Inflammatory macrophage treated with lipopolysaccharide for 4 hours (primary cell): ENCODE measurements around the gene ALDOA.
"Not testable (repeated sequence)": the region's sequence is repeated elsewhere in the genome, so short reads cannot be mapped to it uniquely, and the experiment has no call there.

Source experiments
- DNase-seq: peaks from one replicate; pipeline ENCODE4 v3.0.0-alpha.2; 2020

ALDOA gene

DNA sequence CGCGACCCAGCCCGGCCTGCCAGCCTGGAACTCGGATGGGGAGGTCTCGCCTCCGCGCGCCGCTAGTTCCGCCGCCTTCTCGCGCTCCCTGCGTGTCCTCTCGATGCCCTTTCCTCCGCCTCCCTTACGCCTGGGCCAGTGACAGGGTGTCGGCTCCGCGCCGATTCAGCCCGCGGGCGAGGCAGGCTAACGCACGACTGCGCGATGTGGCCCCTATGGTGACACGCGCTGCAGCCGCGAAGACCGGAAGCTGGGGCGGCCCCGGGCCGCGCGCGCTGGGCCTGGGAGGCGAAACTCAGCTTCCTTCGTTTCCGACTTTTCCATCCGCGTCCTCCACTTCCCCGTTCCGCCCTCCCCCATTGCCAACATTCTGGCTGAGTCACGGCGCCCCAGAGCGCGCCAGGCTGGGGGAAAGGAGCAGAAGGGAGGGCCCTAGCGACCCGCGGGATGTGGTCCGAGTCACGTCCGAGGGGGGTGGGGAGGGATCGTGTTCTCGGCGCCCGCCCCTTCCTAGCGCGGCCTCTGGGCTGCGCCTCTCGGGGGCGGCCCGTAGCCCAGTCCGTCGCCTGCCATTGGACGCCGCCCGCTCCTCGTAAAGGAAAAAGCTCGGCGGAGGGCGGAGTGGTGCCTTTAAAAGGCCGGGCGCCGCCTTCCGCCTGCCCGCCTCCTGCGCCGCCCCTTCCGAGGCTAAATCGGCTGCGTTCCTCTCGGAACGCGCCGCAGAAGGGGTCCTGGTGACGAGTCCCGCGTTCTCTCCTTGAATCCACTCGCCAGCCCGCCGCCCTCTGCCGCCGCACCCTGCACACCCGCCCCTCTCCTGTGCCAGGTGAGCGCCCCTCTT, at the start of gene ALDOA:
Gene ALDOA (plus strand): TSS at position 659 of the 841 bp plus-strand sequence. CDS start 1,138 bp downstream, outside the sequence.
- DNase-seq, result peak; percentile 99

DNA sequence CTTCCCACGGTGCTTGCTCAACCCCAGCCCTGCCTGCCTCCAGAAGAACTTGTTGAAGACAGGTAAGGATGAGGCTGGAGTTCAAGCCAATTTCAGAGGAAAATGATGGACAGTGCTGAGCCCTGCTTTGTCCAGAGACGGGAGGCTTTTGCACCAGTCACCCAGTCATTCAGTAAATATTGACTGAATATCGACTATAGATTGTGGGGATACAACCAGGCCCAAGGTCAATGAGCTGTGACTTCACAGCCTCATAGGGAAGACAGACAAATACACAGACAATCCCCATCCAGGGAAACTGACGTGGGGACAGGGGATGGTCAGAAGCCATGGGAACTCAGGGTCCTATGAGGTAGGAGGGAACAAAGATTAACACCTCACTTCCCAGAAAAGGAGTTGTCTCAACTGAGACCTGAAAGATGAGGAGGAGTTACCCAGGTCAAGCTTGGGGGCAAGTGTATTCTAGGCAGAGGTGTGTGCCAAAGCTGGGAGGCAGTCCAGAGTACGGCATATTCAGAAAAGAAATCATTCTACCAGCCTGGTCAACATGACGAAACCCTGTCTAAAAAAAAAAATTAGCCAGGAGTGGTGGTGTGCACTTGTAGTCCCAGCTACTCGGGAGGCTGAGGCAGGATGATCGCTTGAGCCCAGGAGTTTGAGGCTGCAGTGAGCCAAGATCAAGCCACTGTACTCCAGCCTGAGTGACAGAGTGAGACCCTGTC, 48.8 kb upstream of the ALDOA start:
- DNase-seq, result no peak

DNA sequence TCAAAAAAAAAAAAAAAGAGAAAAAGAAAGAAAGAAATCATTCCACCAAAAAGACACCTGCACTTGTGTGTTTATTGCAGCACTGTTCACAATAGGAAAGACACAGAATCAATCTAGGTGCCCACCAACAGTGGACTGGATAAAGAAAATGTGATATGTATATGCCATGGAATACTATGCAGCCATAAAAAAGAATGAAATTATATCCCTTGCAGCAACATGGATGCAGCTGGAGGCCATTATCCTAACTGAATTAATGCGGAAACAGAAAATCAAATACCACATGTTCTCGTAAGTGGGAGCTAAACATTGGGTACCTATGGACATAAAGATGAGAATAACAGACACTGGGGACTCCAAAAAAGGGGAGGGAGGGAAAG, 48.3 kb upstream of the ALDOA start:
- DNase-seq, result no peak

DNA sequence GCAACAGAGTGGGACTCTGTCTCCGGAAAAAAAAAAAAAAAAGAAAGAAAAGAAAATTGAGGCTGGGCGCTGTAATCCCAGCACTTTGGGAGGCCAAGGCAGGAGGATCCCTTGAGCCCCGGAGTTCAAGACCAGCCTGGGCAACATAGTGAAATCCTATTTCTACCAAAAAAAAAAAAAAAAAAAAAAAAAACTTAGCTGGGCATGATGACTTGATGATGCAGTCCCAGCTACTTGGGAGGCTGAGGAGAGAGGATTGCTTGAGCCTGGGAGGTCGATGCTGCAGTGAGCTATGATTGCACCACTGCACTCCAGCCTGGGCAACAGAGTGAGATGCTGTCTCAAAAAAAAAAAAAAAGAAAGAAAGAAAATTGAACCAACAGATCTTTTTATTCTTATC, 47.6 kb upstream of the ALDOA start:
- not testable (repeated sequence) for DNase-seq

DNA sequence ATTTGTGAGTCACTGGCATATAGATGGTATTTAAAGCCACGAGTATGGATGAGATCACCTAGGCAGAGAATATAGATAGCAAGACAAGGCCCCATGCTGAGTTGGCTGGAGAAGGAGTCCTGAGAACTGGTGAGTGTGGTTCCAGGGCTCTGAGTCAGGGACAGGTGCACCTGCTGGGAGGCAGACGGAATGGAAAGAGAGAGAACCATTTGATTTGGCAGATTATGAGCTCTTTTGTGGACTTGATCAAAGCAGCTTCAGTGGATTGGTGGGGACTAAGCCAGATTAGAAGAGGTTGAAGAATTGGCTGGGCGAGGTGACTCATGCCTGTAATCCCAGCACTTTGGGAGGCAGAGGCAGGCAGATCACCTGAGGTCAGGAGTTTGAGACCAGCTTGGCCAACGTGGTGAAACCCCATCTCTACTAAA, 46.8 kb upstream of the ALDOA start:
- no peak for DNase-seq

DNA sequence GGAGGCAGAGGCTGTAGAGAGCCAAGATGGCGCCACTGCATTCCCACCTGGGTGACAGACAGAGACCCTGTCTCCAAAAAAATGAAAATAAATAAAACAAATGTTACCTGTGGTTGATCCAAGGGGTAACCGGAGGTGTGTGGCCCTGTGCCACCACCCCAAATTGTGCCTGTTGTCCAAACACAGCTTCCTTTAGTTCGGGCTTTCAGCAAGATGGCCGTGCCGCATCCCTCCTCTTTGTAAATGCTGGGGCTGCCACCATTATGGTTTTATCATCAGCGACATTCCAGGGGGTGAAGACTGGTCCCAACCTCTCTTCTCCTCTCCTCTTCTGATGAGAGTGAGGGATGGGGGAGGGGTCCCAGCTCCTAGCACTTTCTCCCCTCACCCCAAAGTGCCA, 42.7 kb upstream of the ALDOA start, which contains the start of gene C16orf92:
Gene C16orf92 (plus strand): TSS at position 312 of the 400 bp plus-strand sequence. CDS start 143 bp downstream, outside the sequence.
- no peak for DNase-seq

DNA sequence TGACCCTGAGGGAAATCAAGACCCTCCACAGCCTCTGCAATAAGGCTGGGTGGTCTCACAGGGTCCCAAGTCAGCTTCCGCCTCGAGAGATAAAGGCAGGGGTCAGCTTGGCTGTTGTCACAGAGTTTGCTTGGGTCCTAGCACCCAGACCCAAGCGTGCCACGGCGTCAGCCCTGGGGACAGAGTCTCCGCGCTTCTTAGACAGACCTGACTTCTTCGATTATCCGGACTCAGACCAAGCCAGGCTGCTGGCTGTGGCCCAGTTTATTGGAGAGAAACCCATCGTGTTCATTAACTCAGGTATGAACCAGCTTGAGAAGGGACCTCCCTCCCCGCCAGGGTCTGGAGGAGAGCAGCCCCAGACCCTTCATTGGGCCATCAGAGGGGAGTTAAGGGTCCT, 42.0 kb upstream of the ALDOA start:
- no peak for DNase-seq

DNA sequence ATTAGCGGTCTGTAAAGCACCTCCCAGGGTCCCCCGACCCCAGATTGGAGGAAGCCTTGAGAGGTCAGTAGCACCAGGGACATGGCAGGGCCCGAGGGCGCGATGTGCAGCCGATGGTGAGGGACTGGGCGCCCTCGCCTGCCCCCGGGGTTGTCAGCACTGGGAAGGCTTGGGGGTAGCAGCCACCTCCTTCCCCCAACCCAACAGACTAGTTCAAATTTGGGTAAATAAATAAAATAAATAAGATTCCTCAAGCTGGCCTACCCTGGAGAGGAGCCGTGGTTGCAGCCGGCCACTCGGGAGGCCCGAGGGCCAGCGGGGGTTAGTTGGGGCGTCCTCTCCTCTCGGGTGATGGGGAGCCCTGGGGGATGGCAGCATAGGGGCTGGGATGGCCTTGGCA, 41.1 kb upstream of the ALDOA start:
- DNase-seq, result no peak

DNA sequence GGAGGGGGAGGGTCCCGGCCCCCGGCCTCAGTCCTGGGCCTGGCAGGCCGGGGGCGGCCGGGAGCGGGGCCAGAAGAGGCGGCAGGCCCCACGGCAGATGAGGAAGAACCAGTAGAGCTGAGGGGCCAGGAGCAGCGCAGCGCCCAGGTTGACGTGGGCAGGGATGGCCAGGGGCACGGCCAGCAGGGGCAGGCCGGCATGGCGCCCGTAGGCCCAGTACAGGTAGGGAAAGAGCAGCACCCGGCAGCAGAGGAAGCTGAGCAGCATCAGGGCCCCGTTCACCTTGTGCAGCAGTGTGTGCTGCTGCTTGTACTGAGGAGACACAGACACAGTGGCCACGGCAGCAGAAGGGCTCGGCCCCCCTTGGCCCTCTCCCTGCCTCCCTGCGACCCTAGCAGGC, 40.4 kb upstream of the ALDOA start:
- DNase-seq, result no peak

DNA sequence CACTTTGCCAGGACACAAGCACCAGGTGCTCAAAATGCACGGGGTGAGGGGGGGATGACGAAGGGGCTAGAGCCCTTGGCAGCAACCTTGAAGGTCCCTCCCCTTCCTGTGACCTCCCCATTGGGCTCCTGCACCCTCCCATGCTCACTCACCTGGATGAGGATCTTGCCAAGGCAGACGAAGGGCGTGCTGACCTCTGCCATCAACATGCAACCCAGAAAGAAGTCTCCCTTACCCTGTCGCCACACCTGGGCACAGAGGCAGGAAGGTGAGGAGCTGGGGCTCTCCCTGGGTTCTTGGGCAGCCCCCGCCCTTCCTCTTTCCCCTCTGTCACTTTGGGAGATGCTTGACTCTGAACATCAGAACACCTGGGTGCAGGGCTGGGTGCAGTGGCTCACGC, 40.0 kb upstream of the ALDOA start:
- DNase-seq, result no peak

DNA sequence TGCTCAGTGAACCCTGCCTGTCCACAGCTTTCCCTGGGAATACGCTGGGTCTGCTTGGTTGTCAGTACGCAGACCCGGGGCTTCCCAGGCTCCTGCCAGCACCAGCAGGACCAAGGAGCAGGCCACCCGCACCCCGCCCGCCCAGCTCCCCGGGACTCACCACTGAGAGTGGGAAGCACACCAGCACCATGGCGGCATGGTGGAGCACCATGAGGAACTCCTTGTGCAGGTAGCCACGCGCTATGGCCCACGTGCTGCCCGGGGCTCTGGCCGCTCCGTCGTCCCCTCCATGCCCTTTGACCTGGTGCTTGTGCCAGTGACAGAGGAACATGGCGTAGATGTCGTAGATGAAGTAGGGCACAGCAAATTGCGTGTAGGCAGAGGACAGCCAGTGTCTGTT, 39.1 kb upstream of the ALDOA start:
- DNase-seq, result no peak

DNA sequence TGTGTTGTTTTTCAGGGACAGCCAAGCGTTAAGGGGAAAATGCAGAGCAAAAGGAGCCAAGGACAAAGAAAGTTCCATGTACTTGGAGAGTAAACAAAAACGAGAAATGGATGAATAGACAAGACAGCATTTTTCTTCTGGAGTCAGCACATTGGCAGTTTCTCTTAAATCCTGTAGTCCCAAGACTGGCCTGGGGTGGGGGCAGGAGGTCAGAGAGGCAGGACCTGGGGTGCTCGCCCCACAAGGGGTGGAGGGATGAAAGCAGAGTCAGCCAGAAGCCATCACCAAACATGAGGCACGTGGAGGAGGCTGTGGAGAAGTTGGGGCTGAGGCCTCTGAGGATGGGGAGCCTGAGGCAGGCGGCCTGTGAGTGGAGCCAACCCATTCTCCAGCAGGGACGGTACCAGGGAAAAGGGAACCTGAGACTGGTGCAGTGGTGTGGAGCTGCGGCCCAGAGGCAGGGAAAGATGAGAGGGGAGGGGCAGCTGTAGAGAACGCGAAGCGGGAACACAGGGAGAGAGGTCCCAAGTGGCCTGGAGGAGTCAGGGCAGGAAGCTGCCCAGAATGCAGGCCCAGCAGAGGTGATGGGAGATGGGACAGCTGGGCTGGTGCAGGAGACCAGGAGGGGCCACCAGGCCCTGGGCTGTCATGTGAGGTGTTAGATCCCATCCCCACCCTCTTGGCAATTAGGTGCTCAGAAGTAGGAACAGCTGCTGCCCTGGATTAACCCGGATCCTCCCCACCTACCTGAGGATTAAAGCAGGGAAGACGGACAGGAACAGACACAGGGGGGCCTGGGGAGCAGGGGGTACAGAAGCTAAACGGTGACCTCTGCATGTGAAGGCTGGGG, 37.7 kb upstream of the ALDOA start:
- DNase-seq, result no peak

DNA sequence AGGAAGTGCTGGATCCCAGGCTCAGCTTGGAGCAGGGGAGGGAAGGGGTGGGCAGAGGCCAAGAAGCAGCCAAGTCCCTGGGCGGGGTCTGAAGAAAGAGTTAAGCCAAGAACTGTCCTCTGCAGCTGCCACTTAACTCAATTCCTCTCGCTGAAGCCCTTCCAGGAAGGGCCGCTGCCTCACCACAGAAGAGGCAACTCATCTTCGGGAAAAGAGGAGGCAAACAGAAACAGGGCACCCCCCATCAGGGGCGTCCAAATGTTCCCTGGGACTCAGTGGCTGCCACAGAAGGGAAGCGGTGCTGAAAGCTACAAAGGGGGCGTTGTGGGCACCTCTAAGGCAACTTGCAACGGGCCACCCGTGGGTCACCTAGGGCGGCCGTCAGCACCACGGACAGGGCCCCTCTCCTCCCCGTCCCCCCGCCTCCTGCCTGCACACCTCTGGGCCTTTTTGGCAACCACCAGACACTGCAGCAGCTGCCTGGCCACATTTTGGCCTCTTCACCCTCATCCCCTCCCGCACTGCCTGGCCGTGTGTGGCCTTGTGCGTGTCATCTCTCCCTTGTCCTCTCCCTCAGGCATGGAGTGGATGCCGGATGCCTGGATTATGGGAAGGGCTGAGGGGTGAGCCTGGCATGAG, 37.0 kb upstream of the ALDOA start:
- no peak for DNase-seq

DNA sequence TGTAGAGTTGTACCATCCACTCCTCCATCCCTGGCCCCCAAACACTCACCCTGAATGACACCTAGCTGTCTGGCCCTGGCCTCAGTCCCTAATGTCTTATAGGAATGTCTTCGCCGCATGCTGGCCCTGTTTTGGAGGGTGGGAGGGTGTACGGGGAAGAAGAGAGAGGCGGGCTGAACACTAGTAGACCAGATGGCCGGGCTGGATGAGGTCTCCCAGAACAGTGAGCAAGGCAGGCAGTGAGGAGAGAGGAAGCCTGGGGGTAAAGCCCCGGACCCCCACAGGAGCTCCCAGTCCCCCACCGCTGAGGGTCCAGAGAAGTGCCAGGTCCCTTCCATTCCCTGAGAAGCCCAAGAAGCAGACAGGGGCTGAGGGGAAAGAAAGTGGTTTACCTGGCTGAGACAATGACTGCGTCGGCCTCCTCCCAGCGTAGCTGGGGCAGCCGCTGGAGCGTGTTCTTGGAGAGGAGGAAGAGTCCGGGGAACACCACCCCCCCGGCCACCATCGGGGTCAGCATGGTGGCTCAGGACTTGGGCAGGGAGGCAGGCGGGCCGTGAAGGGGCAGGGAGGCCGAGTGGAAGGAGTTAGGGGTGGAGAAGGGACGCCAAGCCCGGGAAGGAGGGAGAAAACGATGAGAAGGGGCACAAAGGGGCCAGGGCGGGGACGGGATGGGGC, 35.4 kb upstream of the ALDOA start:
- no peak for DNase-seq

DNA sequence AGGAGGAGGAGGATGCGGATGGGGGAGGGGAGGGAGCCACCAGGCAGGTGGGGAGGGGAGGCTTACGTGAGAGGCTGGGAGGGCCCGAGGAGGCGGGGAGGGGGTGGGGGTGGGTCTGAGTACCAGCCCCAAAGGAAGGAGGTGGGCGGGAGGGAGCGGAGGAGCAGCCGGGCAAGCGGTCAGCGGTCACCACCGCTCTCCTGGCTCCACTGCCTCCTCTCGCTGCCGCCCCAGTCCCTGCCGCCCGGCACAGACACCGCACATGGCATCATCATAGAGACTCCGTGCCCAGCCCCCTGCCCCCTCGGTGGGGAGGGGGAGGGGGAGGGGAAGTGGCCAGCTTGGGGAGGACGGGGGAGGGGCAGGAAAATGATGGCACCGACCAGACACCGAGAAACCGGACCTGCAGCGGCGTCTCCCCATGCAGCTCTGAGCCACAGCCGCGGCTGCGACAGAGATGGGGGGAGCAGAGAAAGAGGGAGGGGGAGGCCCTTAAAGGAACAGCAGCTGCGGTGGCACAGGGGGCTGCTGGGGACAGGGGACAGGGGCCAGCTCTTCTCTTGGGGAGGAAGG, 34.6 kb upstream of the ALDOA start, which contains the start of gene TLCD3B:
Gene TLCD3B (minus strand): TSS at position 431 of the 573 bp plus-strand sequence. CDS start 744 bp downstream, outside the sequence.
- DNase-seq, result no peak

DNA sequence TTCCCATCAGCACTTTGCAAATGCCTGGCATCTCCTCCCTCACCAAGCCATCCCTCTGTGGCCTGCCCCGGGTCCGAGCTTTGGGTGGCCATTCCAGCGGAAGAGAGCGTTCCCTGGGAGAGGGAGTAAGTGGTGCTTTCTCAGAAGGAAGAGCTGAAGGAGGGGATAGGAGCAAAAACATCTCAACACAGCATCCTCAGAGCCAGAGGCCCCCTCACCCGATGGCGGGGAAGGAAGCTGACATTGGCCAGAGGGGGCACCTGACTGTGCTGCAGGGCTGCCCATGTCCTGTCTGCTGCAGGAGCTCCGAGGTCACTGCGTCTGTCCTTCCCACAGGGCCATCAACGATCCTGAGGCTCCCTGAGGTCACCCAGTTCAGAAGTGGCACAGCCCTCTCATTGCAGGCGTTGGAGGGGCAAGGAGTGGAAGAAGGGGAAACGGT, 34.1 kb upstream of the ALDOA start:
- DNase-seq, result no peak

DNA sequence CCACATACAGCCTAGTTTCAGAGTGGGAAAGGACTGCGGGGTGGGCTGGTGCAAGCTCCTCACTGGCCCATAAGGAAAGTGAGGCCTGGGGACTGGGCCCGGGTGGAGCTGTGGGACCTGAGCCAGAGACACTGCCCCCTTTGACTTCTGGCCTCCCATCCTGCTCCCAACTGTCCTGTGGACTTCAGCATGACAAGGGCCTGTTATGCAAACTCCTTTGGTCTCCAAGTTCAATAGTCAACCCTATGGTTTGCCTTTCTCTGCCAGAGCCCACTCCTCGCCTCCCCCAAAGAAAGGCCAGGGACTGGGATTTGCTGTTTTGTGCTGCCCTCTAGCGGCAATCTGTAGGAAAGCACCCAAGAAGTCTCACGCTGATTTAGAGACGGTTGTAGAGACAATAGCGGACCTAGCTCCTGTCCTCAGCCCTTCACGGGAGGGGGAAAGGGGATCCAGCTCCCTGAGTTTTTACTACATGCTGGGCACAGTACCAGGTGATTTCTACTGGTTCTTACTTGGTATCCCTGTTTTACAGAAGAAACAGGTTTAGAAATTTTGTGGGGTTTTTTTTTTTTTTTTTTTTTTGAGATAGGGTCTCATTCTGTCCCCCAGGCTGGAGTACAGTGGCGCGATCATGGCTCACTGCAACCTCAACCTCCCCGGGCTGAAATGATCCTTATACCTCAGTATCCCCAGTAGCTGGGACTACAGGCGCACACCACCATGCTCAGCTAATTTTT, 33.3 kb upstream of the ALDOA start:
- DNase-seq, result peak; percentile 64

DNA sequence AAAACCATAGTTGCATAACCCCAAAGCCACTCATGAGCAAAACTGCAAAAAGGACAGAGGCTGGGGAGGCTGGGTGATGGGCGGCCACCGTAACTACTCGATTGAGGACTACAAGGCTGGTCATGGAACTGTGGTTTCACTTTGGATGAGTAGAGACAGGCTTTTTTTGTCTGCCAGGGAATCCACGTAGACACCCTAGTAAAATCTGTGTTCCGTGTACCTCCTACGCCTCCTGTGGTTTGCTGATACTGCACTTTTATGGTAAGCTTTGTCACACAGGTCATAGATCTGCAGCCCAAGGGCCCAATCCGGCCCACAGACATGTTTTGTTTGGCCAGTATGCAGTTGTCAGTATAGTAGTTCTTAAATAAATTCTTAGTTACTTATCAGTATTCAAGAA, 32.3 kb upstream of the ALDOA start:
- DNase-seq, result no peak

DNA sequence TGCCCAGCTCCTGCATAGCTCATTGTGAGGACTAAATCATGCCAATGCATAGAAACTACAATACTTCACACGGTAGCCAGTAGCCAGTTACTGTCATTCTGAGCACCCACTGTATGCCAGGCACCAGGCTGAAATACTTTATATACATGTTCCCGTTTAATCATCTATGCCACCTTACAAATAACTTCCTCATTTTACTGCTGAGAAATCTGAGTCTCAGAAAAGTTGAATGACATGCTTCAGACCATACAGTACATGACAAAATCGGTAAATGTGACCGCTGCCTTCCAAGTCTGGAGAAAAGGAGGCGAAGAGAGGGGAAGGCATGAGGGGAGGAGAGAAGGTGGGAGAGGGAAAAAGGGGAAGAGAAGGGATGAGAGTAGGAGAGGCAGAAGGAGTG, 25.3 kb upstream of the ALDOA start:
- DNase-seq, result peak; percentile 45

DNA sequence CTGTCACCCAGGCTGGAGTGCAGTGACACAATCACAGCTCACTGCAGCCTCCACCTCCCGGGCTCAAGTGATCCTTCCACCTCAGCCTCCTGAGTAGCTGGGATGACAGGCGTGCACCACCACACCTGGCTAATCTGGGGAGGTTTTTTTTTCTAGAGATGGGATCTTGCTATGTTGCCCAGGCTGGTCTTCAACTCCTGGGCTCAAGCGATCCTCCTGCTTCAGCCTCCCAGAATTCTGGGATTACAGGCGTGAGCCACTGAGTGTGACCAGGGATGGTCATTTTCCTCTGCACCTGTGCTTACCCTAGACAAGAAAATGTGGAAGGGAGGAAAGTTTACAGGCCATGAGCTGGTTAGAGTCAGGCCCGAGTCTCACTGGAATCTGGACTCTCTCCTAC, 24.9 kb upstream of the ALDOA start:
- not testable (repeated sequence) for DNase-seq

DNA sequence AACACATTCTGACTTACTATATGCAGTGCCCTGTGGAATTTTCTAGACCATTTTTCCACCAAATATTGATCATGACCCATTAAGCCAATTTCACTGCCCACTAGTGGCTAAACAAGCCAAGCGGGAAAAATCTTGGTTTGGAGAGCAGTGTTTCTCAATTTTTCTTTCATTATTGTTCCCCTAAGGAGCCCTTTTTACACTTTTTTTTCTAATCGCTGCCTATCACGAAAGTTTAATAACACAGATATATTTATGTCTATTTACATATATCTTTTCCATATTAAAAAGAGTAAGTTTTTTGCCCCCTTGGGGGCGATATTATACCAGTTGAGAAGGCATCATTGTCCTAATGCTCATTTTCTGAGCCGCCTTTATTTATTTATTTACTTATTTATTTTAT, 23.7 kb upstream of the ALDOA start:
- DNase-seq, result peak; percentile 47
